Cardiac muscle cell (in vitro differentiated cells and primary cell): ENCODE measurements around the gene RGP1. TPM values are rescaled to one million over a fixed set of nuclear protein-coding genes. Genes with fewer than 3 reads are reported as not detected.

Experiments used
- DNase-seq, 2 donors: peaks; one replicate each; pipeline versions ENCODE4 v3.0.0 to v3.0.0-alpha.2; 2010 to 2017; ENCODE audit warnings: low read depth in 1 of 2, low spot score in 1 of 2
- H3K27ac ChIP-seq: fragments of 200-600 bp; sonication (generic); 2 replicates; pipeline ENCODE4 v1.5.1; 2016
- H3K27me3 ChIP-seq: fragments of 200-600 bp; sonication (generic); 2 replicates; pipeline ENCODE4 v1.6.0; 2016; ENCODE audit warnings: control low read depth
- H3K36me3 ChIP-seq: fragments of 200-600 bp; sonication (generic); 2 replicates; pipeline ENCODE4 v1.5.1; 2016; ENCODE audit warnings: control low read depth
- H3K4me1 ChIP-seq: fragments of 200-600 bp; sonication (generic); 2 replicates; pipeline ENCODE4 v1.8.1; 2017; ENCODE audit warnings: low read depth, mild to moderate bottlenecking, mixed run types
- H3K4me3 ChIP-seq: fragments of 200-600 bp; sonication (generic); 2 replicates; pipeline ENCODE4 v1.5.1; 2016; ENCODE audit warnings: mild to moderate bottlenecking
- H3K9me3 ChIP-seq: fragments of 200-600 bp; sonication (generic); 2 replicates; pipeline ENCODE4 v1.5.1; 2017; ENCODE audit warnings: low read depth, mild to moderate bottlenecking, control low read depth
- polyA plus RNA-seq: library from polyadenylated mRNA; unstranded; fragments of >200 nt; fragmentation: Nextera tagmentation; extraction: Ambion mirVana; gene quantifications from 2 replicates; pipeline ENCODE4 v1.2.1, GENCODE V29; 2016
- total RNA-seq: library from RNA; depleted of rRNA; stranded (reverse); fragments of >200 nt; gene quantifications from 2 replicates; pipeline ENCODE4 v1.2.3, GENCODE V29; 2016
- TF ChIP-seq, protein P1 (sequence below): IDR thresholded peaks from 2 replicates; pipeline ENCODE4 v1.5.1; 2012; ENCODE audit warnings: low read depth, mild to moderate bottlenecking, low read length

Gene RGP1
- total and polyA plus RNA-seq, 2 experiments from 2014 or later: 17.9 to 30.4 TPM

DNA sequence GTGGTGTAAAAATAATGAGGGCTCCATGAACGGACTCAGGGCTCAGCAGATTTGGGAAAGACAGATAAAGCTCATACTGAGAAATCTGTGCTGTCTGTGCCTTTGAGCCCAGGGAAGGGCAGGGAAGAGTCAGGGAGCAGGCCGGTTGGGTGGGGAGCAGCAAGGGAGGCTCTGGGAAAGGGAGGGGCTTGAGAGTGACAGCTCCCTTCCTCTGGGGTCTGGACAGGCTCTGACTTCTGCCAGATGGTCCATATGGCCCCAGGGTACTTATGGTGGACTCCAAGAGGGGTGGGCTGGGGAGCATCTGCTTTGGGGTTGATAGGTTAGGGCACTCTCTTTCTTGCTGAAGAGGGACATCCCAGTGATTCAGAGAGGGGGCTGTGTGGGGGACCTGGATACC is 44.4 kb downstream of the RGP1 start:
- no peak for DNase-seq
- H3K4me1 ChIP-seq: peaks cover 17% of the 10 kb centered on the region
- TF ChIP-seq, protein P1, sequence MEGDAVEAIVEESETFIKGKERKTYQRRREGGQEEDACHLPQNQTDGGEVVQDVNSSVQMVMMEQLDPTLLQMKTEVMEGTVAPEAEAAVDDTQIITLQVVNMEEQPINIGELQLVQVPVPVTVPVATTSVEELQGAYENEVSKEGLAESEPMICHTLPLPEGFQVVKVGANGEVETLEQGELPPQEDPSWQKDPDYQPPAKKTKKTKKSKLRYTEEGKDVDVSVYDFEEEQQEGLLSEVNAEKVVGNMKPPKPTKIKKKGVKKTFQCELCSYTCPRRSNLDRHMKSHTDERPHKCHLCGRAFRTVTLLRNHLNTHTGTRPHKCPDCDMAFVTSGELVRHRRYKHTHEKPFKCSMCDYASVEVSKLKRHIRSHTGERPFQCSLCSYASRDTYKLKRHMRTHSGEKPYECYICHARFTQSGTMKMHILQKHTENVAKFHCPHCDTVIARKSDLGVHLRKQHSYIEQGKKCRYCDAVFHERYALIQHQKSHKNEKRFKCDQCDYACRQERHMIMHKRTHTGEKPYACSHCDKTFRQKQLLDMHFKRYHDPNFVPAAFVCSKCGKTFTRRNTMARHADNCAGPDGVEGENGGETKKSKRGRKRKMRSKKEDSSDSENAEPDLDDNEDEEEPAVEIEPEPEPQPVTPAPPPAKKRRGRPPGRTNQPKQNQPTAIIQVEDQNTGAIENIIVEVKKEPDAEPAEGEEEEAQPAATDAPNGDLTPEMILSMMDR: no peak
- no peaks in the 10 kb centered on the region for H3K9me3 ChIP-seq
- no peak overlapping the region for H3K4me3 ChIP-seq
- no peaks in the 10 kb centered on the region for H3K36me3 ChIP-seq
- H3K27ac ChIP-seq: no peak overlapping the region
- H3K27me3 ChIP-seq: no peaks in the 10 kb centered on the region

DNA sequence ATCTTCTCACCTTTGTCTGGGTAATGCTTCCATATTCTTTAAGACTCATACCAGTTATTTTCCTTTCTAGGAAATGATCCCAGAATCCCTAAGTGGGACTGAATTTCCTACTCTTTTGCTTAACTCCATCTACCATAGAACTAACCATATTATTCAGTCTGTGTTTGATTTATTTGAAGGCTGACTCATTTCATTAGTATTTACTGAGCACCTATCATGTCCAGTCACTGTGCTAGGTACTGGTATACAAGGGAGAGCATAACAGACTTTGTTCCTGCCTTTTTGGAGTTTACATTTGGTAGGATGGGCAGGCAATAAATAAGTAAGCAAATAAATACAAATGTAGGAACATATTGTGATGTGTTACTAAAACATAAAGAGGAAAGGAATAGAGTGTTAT is 46.6 kb downstream of the RGP1 start:
- no peak for DNase-seq
- H3K27ac ChIP-seq: no peak overlapping the region
- H3K4me1 ChIP-seq: peaks cover 14% of the 10 kb centered on the region
- no peaks in the 10 kb centered on the region for H3K27me3 ChIP-seq
- H3K4me3 ChIP-seq: no peak overlapping the region
- TF ChIP-seq, protein P1: no peak
- no peaks in the 10 kb centered on the region for H3K36me3 ChIP-seq
- no peaks in the 10 kb centered on the region for H3K9me3 ChIP-seq

DNA sequence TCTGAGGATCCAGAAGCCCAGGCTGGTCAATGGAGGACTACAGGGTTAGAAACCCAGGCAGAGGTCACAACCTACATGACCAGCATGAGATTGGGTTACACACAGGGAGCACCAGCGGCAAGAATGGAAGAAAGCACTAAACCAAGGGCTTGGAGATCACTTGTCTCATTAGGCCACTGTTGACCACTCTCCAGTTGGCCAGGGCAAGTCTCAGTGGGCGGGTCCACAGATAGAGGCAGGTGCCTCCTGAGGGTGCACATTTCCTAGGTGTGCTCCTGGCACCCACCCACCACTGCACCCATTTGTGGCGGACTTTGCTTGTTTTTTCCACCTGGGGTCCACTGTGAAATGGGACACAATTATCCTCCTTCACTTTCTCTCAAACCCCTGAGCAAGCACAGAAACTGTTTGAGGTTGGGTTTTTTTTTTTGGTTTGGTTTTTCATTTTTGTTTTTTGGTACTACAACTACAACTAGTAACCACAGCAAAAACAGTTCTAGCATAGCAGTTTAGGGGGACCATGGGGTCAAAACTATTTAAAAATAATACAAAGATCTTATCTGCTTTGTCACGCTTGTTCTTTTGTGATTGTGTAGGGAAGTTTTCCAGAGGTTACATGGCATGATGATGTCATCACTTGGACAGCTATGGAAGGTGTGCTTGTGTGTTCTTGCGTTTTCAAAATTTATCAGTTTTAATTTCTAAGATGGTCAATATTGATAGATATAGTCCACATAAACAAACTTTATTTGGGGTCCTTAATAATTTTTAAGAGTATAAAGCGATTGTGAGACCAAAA is 48.4 kb downstream of the RGP1 start:
- H3K4me1 ChIP-seq: peaks cover 8% of the 10 kb centered on the region
- no peaks in the 10 kb centered on the region for H3K9me3 ChIP-seq
- TF ChIP-seq, protein P1: no peak
- no peak for DNase-seq
- peaks cover 5% of the 10 kb centered on the region for H3K36me3 ChIP-seq
- H3K27me3 ChIP-seq: no peaks in the 10 kb centered on the region
- no peak overlapping the region for H3K27ac ChIP-seq
- no peak overlapping the region for H3K4me3 ChIP-seq

DNA sequence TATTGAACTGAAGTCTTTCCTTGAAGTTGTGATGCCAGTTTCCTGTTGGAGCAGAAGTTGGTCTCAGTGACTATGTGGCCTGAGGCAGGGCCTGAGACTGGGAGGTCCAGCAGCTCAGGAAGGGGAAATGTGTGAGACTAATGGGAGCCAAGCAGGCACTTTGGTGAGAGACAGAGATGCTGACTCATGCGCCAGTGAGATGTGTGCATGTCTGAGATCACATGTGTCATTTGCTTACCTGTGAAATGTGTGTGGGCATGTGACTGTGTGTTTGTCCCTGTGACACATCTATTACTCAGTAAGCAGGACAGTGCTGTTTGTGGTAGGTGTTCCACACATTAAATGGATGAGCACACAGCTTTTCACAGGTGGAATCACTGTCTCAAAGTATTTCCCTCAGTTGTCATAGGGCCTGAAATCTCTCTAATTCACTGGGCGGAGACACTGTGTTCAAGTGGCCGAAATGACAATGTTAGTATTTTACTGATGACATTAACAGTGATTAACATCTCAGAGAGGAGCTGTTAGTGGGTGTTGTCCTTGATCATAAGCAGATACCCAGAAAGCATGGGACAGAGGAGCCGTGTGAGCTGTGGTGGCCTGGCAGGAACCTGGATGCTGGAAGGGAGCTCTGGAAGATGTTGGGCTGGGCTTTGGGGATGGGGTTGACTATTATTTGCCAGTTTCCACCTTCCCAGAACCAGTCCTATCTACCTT is 49.7 kb downstream of the RGP1 start:
- TF ChIP-seq, protein P1: no peak
- H3K4me3 ChIP-seq: no peak overlapping the region
- H3K4me1 ChIP-seq: no peaks in the 10 kb centered on the region
- H3K36me3 ChIP-seq: peaks cover 7% of the 10 kb centered on the region
- H3K27ac ChIP-seq: no peak overlapping the region
- DNase-seq: no peak
- H3K27me3 ChIP-seq: no peaks in the 10 kb centered on the region
- no peaks in the 10 kb centered on the region for H3K9me3 ChIP-seq

DNA sequence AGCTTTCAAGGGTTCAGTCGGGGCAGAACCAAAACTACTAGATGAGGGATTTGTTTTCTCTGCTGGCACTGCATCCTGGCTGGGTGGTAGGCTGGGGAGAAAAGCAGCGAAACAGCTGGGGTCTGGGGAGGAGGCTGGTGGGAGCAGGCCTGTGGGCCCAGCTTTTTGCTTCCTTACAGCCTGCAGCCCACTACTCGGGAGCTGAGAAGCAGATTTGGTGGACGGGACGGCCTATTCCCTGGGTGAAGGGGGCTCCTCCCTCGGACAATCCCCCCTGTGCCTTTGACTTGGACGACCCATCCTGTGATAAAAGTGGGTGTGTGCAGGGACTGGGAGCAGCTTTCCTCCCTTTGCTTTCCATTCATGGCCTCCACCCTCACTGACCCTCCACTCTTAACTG is 51.4 kb downstream of the RGP1 start:
- Histone ChIP-seq H3K9me3 (no peaks in the 10 kb centered on the region), H3K27me3 (no peaks in the 10 kb centered on the region), H3K4me3 (no peak overlapping the region), H3K36me3 (peaks cover 7% of the 10 kb centered on the region), H3K27ac (no peak overlapping the region), H3K4me1 (no peaks in the 10 kb centered on the region)
- no peak for DNase-seq
- TF ChIP-seq, protein P1: no peak
